Bronchial epithelial cell (primary cell): ENCODE results near the gene C17orf58. TPM values are rescaled to one million over a fixed set of nuclear protein-coding genes. Genes with fewer than 3 reads are reported as not detected.
A peak's percentile ranks its signal among the peaks of the same experiment; 100 is the strongest.
"Not testable (repeated sequence)": the region's sequence is repeated elsewhere in the genome, so short reads cannot be mapped to it uniquely, and the experiment has no call there.

Experiments used
- DNase-seq: peaks from one replicate; pipeline ENCODE4 v3.0.0-alpha.2; 2010; ENCODE audit warnings: low read depth
- FAIRE-seq: peaks from 2 replicates; lab custom pipeline; 2011; peaks lifted over from hg19 to GRCh38; lab: Jason Lieb, UNC
- H3K27me3 ChIP-seq: 2 replicates; pipeline ENCODE4 v1.5.1; 2011; ENCODE audit warnings: low read length; ENCODE audit not compliant: control insufficient read depth, insufficient read depth
- H3K36me3 ChIP-seq: 2 replicates; pipeline ENCODE4 v1.5.1; 2011; ENCODE audit warnings: low read length; ENCODE audit not compliant: control insufficient read depth, insufficient read depth
- H3K4me3 ChIP-seq: 2 replicates; pipeline ENCODE4 v1.5.1; 2011; ENCODE audit warnings: mild to moderate bottlenecking, low read depth, low read length, control low read depth
- CTCF ChIP-seq: IDR thresholded peaks from 2 replicates; pipeline ENCODE4 v1.5.1; 2011; ENCODE audit warnings: mild to moderate bottlenecking, moderate library complexity, low read length, control low read depth, inconsistent platforms; ENCODE audit not compliant: insufficient read depth, severe bottlenecking
- total RNA-seq: library from RNA; depleted of rRNA; stranded (reverse); fragments of >200 nt; gene quantifications from 2 replicates; pipeline ENCODE4 v1.2.1, GENCODE V29; 2014

C17orf58 gene
- total RNA-seq, 1 donor from 2014 or later = 7.4 TPM

GRCh38 chr17:67974598-67975066 is 21.6 kb downstream of the C17orf58 start:
- no peak for DNase-seq
- FAIRE-seq = no peak
- H3K36me3 ChIP-seq = peaks cover 1% of the 10 kb centered on the region
- no peak for TF ChIP-seq CTCF
- H3K4me3 ChIP-seq = no peak overlapping the region
- no peaks in the 10 kb centered on the region for H3K27me3 ChIP-seq

GRCh38 chr17:67974185-67974584 is 22.1 kb downstream of the C17orf58 start:
- no peak for FAIRE-seq
- peaks cover 1% of the 10 kb centered on the region for H3K36me3 ChIP-seq

GRCh38 chr17:67970783-67971182 is 25.5 kb downstream of the C17orf58 start:
- no peaks in the 10 kb centered on the region for H3K27me3 ChIP-seq
- FAIRE-seq = no peak
- H3K36me3 ChIP-seq = peaks cover 8% of the 10 kb centered on the region
- TF ChIP-seq CTCF = no peak
- H3K4me3 ChIP-seq = no peak overlapping the region
- DNase-seq = no peak

More at GRCh38 chr17:67974185-67974584, 22.1 kb downstream of the C17orf58 start:
- Histone ChIP-seq H3K4me3 (no peak overlapping the region), H3K27me3 (no peaks in the 10 kb centered on the region)
- TF ChIP-seq CTCF = no peak
- no peak for DNase-seq

- not testable (repeated sequence) for FAIRE-seq, H3K4me3 ChIP-seq, H3K27me3 ChIP-seq
- H3K36me3 ChIP-seq = peaks cover 14% of the 10 kb centered on the region
- DNase-seq = peak; percentile 66
- TF ChIP-seq CTCF = peak; percentile 45
Observed at GRCh38 chr17:67963145-67963572, 33.1 kb downstream of the C17orf58 start.

- peaks cover 14% of the 10 kb centered on the region for H3K36me3 ChIP-seq
Observed at GRCh38 chr17:67962156-67962555, 34.1 kb downstream of the C17orf58 start.

GRCh38 chr17:67960276-67960675 is 36.0 kb downstream of the C17orf58 start:
- not testable (repeated sequence) for FAIRE-seq, H3K4me3 ChIP-seq, H3K27me3 ChIP-seq, H3K36me3 ChIP-seq, DNase-seq

More at GRCh38 chr17:67962156-67962555, 34.1 kb downstream of the C17orf58 start:
- FAIRE-seq, DNase-seq, H3K4me3 ChIP-seq, H3K27me3 ChIP-seq: not testable (repeated sequence)

GRCh38 chr17:67959510-67959909 is 36.8 kb downstream of the C17orf58 start:
- FAIRE-seq (no peak), DNase-seq (no peak)
- H3K27me3 ChIP-seq = no peaks in the 10 kb centered on the region
- TF ChIP-seq CTCF = no peak
- H3K36me3 ChIP-seq = peaks cover 7% of the 10 kb centered on the region
- H3K4me3 ChIP-seq = no peak overlapping the region
